HuH-7 (cell line): ENCODE measurements around the gene TP53TG5.
"Not testable (repeated sequence)": the region's sequence is repeated elsewhere in the genome, so short reads cannot be mapped to it uniquely, and the experiment has no call there.

Experiments used
- DNase-seq: peaks from one replicate; pipeline ENCODE4 v3.0.0; 2011; ENCODE audit warnings: low spot score

Gene TP53TG5

GRCh38 chr20:45366192-45366591 is 11.9 kb downstream of the TP53TG5 start:
- no peak for DNase-seq

- no peak for DNase-seq
Measured at GRCh38 chr20:45365444-45365970, 12.6 kb downstream of the TP53TG5 start.

GRCh38 chr20:45363611-45364492 is 14.3 kb downstream of the TP53TG5 start:
- DNase-seq: no peak

DNA sequence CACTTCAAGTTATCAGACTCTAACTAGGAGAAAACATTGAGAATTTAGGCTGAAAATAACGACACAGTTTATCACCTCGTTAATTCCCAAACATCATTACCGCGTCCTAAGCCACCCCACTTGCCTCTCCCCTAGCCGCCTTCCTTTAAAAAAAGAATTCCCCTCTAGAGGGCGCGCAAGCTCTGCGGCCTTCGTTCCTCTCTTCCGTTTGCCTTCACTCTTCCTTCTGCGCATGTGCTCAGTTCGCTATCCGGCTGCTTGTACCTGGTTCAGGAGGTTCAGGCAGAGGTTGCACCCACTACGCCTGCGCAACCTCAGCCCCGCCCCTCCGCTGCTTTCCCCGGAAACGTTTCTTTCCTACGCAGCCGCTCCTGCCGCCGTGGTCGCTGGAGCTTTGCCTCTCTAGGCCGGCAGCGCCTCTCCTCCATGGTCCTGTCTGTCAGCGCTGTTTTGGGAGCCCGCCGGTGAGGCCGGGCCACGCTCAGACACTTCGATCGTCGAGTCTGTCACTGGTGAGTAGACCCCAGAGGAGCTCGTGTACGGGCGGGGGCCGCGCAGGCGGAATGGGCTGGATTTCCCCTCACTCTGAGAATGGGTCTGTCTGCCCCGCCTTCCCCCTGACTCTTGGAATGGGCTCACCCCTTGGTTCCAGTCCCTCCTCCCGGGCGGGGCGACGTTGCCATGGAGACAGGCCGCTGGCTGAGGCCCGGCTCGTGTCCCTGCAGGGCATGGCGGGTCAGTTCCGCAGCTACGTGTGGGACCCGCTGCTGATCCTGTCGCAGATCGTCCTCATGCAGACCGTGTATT is 15.1 kb downstream of the TP53TG5 start, which contains the start of gene SYS1:
TSS of gene SYS1 (plus strand) at position 353 of the 807 bp plus-strand sequence. CDS start at position 729, 376 bp downstream.
- DNase-seq: peak; percentile 92

GRCh38 chr20:45361793-45362192 is 16.3 kb downstream of the TP53TG5 start:
- no peak for DNase-seq

GRCh38 chr20:45359406-45360148 is 18.5 kb downstream of the TP53TG5 start:
- DNase-seq: peak; percentile 59

GRCh38 chr20:45359069-45359405 is 19.1 kb downstream of the TP53TG5 start:
- no peak for DNase-seq

- DNase-seq: no peak
Measured at GRCh38 chr20:45358282-45359068, 19.6 kb downstream of the TP53TG5 start.

- DNase-seq: no peak
Measured at GRCh38 chr20:45355209-45356084, 22.7 kb downstream of the TP53TG5 start.

DNA sequence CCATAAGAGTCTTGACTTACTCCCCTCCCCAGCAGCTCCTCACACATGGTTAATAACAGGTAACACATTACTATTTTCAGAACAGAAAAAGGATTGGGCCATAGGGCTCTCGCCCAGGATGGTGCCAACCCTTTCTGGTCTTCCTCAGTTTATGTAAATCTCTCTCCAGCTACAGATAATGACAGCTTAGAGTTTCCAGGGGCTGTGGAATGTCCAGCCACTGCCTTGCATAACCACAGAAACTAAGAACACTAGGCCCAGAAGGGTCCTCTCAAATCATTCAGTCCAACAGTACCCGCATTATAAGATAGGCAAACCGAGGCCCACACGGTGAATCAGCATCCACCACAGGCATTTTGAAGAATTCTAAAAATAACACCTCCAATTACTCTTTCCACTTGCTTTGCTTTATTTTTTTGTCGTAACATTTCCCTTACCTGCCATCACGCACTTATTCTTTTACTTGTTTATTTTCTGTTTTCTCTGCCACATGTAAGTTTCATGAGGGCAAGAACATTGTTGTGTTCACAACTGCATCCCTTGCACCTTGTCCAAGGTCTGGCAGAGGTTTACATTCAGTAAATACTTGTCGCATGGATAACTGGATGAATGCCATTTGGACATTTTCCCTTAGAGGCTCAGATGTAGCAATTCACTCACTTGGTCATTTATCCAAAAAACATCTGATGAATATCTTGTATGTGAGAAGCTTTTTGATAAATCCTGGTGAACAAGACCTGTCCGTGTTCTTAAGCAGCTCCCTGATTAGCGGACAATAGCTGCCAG is 23.5 kb downstream of the TP53TG5 start:
- no peak for DNase-seq

GRCh38 chr20:45353746-45354145 is 24.4 kb downstream of the TP53TG5 start:
- DNase-seq: no peak

- no peak for DNase-seq
Measured at GRCh38 chr20:45352729-45353128, 25.4 kb downstream of the TP53TG5 start.

DNA sequence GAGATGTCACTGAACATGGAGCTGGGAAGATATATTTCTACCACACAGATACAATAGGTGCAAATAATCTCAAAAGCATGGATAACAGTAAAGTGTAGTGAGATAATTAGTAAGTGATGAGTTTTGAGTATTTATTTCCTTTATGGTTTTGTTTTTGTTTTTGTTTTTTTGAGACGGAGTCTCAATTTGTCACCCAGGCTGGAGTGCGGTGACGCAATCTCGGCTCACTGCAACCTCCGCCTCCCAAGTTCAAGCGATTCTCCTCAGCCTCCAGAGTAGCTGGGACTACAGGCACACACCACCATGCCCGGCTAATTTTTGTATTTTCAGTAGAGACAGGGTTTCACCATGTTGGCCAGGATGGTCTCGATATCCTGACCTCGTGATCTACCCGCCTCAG is 27.3 kb downstream of the TP53TG5 start:
- not testable (repeated sequence) for DNase-seq

GRCh38 chr20:45350217-45350616 is 27.9 kb downstream of the TP53TG5 start:
- no peak for DNase-seq

- peak; percentile 79 for DNase-seq
Measured at GRCh38 chr20:45347936-45348778, 30.0 kb downstream of the TP53TG5 start, which contains the start of gene SDC4. Gene SDC4, minus strand, starts transcription at chr20:45348424. Its CDS starts 40 bp downstream, at chr20:45348384.

DNA sequence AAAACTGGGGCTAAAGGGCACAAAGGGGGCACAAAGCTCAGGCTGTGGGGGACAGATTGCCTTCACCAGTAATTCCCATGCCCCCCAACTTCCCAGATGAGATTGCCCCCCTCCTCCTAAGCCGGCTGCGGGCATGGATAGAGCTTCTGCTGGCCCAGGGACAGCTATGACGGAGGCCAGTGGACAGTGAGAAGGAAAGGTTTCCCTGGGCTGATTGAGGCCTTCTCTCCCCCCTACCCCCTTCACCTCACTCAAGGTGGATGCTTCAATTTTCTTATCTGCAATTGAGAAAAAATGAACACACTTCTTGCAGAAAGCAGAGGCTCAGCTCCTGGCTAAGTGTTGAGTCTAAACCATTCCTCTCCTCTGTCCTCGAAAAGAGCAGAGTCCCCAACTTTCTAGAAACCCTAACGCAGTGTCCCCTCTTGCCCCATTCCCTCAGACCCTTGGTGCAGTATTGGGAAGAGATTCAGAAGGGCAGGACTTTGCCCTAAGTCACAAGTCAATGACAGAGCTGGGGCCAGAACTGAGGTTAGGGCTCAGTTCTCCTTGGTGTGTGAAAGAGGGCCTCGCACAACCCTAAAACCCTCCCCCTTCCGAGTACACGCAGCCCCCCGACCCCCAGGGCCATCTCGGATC is 30.7 kb downstream of the TP53TG5 start:
- no peak for DNase-seq

- DNase-seq: no peak
Measured at GRCh38 chr20:45346851-45347250, 31.3 kb downstream of the TP53TG5 start.

GRCh38 chr20:45346291-45346718 is 31.8 kb downstream of the TP53TG5 start:
- no peak for DNase-seq
